Suprapubic skin (tissue), 4 donors: ENCODE results near the gene APOLD1. TPM values are rescaled to one million over a fixed set of nuclear protein-coding genes. Genes with fewer than 3 reads are reported as not detected.
A peak's percentile ranks its signal among the peaks of the same experiment; 100 is the strongest.

Source experiments
- DNase-seq, 2 donors: peaks; one replicate each; pipeline ENCODE4 v3.0.0-alpha.2; 2019; ENCODE audit warnings: low spot score in 2 of 2
- H3K27ac ChIP-seq: fragments of 200-600 bp; sonication (generic); one replicate; pipeline ENCODE4 v1.5.1; 2019
- H3K27me3 ChIP-seq: fragments of 200-600 bp; sonication (generic); one replicate; pipeline ENCODE4 v1.5.1; 2019
- H3K36me3 ChIP-seq: fragments of 200-600 bp; sonication (generic); one replicate; pipeline ENCODE4 v1.5.1; 2019
- H3K4me1 ChIP-seq: fragments of 200-600 bp; sonication (generic); one replicate; pipeline ENCODE4 v1.5.1; 2019
- H3K4me3 ChIP-seq: fragments of 200-600 bp; sonication (generic); one replicate; pipeline ENCODE4 v1.5.1; 2019; ENCODE audit warnings: mild to moderate bottlenecking
- H3K9me3 ChIP-seq: fragments of 200-600 bp; sonication (generic); one replicate; pipeline ENCODE4 v1.5.1; 2019
- EP300 ChIP-seq: sonication (generic); formaldehyde crosslinking; IDR thresholded peaks from one replicate; pipeline ENCODE4 v1.6.1; 2017; ENCODE audit warnings: antibody characterized with exemption
- POLR2A ChIP-seq, 2 donors: fragments of 450-650 bp; IDR thresholded peaks; one replicate each; pipeline ENCODE4 v1.6.1; 2017; ENCODE audit warnings: antibody characterized with exemption in 2 of 2, mild to moderate bottlenecking in 2 of 2, moderate library complexity in 2 of 2
- POLR2AphosphoS5 ChIP-seq, 3 donors: sonication (generic); formaldehyde crosslinking; IDR thresholded peaks; one replicate each; pipeline ENCODE4 v1.6.1; 2017; ENCODE audit warnings: antibody characterized with exemption in 3 of 3
- WGBS: methylation state at CpG from one replicate; pipeline ENCODE4 v1.1.5; 2018; 5-methylcytosine and 5-hydroxymethylcytosine counted together
- total RNA-seq, 4 donors: library from RNA; depleted of rRNA; stranded (reverse); fragments of >200 nt; gene quantifications; one replicate each; pipeline ENCODE4 v1.1.0, GENCODE V29; 2016
- TF ChIP-seq, protein P1 (sequence below), 2 donors: fragments of 200-600 bp in 1 of 2; fragments of 450-650 bp in 1 of 2; sonication (generic) in 1 of 2; IDR thresholded peaks; one replicate each; pipeline ENCODE4 v1.5.1; 2016 to 2019; ENCODE audit warnings: antibody characterized with exemption in 2 of 2, mild to moderate bottlenecking in 1 of 2, moderate library complexity in 1 of 2

Gene APOLD1
- total RNA-seq, 4 donors from 2014 or later = 14.6 to 25.5 (median 16.4) TPM

DNA sequence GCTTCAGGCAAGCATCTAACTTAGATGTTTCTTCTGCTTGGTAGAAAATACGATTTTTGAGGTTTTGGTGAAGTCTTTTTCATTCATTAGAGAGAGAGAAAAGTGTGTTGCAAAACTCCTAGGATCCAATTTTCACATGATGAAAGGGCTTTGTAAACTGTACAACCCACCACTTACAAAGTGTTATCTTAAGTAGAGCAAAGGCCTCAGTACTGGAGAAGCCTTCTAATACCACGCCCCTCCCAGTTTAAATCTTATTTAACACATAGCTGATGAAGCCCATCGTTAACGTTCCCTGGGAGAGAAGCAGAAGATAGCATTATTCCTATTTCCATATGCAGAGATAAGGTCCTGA is 869 bp downstream of the APOLD1 start:
- DNase-seq = no peak
- Histone ChIP-seq H3K27me3 (no peaks in the 10 kb centered on the region), H3K9me3 (no peaks in the 10 kb centered on the region), H3K4me3 (peak overlapping the region; percentile 60), H3K27ac (peak overlapping the region; percentile 79), H3K36me3 (no peaks in the 10 kb centered on the region), H3K4me1 (peaks cover 30% of the 10 kb centered on the region)
- 17% methylated on average over 4 of the region's 4 CpGs for WGBS
- TF ChIP-seq, protein P1, sequence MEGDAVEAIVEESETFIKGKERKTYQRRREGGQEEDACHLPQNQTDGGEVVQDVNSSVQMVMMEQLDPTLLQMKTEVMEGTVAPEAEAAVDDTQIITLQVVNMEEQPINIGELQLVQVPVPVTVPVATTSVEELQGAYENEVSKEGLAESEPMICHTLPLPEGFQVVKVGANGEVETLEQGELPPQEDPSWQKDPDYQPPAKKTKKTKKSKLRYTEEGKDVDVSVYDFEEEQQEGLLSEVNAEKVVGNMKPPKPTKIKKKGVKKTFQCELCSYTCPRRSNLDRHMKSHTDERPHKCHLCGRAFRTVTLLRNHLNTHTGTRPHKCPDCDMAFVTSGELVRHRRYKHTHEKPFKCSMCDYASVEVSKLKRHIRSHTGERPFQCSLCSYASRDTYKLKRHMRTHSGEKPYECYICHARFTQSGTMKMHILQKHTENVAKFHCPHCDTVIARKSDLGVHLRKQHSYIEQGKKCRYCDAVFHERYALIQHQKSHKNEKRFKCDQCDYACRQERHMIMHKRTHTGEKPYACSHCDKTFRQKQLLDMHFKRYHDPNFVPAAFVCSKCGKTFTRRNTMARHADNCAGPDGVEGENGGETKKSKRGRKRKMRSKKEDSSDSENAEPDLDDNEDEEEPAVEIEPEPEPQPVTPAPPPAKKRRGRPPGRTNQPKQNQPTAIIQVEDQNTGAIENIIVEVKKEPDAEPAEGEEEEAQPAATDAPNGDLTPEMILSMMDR (IDR thresholded peaks at IDR 0.05) = no peak
- TF ChIP-seq EP300 (no peak), POLR2A (IDR thresholded peaks at IDR 0.05) (no peak), POLR2AphosphoS5 (IDR thresholded peaks at IDR 0.05) (no peak)

DNA sequence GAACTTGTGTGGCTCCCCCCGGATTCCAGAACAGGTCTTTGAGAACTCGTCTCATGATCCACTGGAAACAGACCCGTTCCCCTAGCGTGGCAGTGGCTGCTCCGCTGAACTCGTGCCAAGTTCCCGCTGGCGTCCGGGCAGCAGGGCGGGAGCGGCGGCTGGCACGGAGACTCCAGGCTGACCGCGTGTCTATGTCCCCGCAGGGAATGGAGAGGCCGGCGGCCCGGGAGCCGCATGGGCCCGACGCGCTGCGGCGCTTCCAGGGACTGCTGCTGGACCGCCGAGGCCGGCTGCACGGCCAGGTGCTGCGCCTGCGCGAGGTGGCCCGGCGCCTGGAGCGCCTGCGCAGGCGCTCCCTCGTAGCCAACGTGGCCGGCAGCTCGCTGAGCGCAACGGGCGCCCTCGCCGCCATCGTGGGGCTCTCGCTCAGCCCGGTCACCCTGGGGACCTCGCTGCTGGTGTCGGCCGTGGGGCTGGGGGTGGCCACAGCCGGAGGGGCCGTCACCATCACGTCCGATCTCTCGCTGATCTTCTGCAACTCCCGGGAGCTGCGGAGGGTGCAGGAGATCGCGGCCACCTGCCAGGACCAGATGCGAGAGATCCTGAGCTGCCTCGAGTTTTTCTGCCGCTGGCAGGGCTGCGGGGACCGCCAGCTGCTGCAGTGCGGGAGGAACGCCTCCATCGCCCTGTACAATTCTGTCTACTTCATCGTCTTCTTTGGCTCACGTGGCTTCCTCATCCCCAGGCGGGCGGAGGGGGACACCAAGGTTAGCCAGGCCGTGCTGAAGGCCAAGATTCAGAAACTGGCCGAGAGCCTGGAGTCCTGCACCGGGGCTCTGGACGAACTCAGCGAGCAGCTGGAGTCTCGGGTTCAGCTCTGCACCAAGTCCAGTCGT is 1.5 kb downstream of the APOLD1 start:
- Histone ChIP-seq H3K4me3 (peak overlapping the region; percentile 60), H3K4me1 (peaks cover 35% of the 10 kb centered on the region), H3K27ac (peak overlapping the region; percentile 79), H3K27me3 (no peaks in the 10 kb centered on the region), H3K9me3 (no peaks in the 10 kb centered on the region), H3K36me3 (no peaks in the 10 kb centered on the region)
- 0% methylated on average over 7 of the region's 80 CpGs for WGBS
- TF ChIP-seq POLR2AphosphoS5 (IDR thresholded peaks at IDR 0.05) (peak in 1 of 3 donors; percentile 11), POLR2A (IDR thresholded peaks at IDR 0.05) (no peak), EP300 (no peak)
- TF ChIP-seq, protein P1 (IDR thresholded peaks at IDR 0.05) = peak; percentile 8 to 22
- peak; percentile 84 to 87 for DNase-seq

DNA sequence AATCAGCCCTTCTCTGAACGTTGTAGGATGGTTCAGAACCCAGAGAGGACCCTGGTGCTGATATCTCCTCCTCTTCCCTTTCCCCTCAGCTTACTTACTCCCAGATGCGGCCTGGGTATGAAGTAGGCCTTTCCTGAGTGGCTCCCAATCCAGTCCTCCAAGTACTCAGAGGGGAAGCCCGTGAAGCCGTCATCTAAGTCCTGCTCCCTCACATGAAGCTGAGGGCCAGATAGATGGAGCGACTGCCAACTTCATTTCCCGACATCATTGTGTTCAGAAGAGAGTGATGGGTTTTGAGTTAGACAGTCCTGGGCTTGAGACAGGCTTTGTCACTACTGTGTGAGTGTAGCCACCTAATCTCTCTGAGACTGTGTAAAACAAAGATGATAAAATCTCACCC is 2.7 kb downstream of the APOLD1 start:
- H3K9me3 ChIP-seq = no peaks in the 10 kb centered on the region
- 81% methylated on average over 6 of the region's 6 CpGs for WGBS
- TF ChIP-seq POLR2A (IDR thresholded peaks at IDR 0.05) (no peak), POLR2AphosphoS5 (IDR thresholded peaks at IDR 0.05) (no peak), EP300 (no peak)
- TF ChIP-seq, protein P1 (IDR thresholded peaks at IDR 0.05) = no peak
- H3K4me1 ChIP-seq = peaks cover 42% of the 10 kb centered on the region
- no peaks in the 10 kb centered on the region for H3K36me3 ChIP-seq
- no peaks in the 10 kb centered on the region for H3K27me3 ChIP-seq
- H3K27ac ChIP-seq = peak overlapping the region; percentile 48
- H3K4me3 ChIP-seq = peak overlapping the region; percentile 60
- no peak for DNase-seq

DNA sequence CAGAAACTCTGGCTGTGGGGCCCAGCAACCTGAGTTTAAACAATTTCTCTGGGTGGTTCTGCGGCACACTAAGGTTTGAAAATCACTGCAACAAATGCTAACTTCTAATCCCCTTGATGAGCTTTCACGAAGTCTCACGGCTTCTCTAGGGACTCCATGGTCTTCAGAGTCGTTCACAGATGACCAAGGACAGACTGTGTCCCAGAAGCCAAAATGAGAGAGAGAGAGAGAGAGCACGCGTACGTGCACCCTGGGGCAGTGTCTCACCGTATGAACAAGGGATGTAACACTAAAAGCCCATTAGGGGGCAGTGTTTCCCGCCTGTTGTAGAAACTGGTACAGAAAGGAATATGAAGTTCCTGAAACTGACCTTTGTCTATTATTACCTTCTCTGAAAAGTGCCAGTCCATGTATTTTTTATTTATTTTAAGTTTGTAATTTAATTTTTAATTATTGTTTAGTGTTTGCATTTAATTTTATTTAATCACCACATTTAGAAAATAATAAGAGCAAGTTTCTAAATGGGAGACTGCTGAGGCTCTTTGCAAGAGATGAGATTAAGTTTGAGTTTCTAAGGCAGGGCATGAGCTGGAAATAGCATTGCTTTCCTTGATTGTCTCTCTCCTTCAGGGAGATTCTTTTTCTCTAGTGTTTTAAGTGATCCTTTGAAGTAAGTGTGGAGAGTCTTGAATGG is 3.4 kb downstream of the APOLD1 start:
- no peaks in the 10 kb centered on the region for H3K27me3 ChIP-seq
- peaks cover 42% of the 10 kb centered on the region for H3K4me1 ChIP-seq
- H3K4me3 ChIP-seq = peak overlapping the region; percentile 60
- 15% methylated on average over 9 of the region's 9 CpGs for WGBS
- DNase-seq = no peak
- H3K27ac ChIP-seq = no peak overlapping the region
- no peak for TF ChIP-seq EP300
- peak in 1 of 3 donors; percentile 12 for TF ChIP-seq POLR2AphosphoS5 (IDR thresholded peaks at IDR 0.05)
- TF ChIP-seq POLR2A (IDR thresholded peaks at IDR 0.05) = no peak
- TF ChIP-seq, protein P1 (IDR thresholded peaks at IDR 0.05) = peak; percentile 72 to 75
- no peaks in the 10 kb centered on the region for H3K36me3 ChIP-seq
- no peaks in the 10 kb centered on the region for H3K9me3 ChIP-seq

DNA sequence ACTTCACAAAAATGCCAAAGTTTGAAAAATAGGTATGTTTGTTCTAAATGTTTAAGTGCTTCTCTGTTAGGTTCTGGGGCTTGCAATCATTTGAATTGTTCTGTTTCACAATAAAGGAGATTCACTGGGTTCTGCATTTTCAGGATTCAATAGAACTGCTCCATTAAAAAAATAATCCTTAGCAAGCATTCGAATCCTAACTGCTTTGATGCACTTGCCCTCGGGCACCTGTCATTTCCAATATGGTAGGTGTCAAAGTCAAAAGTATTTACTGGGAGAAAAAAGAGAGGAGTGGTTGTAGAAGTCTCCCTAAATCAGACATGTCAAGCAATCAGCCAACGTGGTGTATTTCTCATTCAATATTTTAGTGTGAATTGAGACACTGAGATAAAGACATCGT is 5.5 kb downstream of the APOLD1 start:
- no peaks in the 10 kb centered on the region for H3K9me3 ChIP-seq
- DNase-seq = no peak
- no peak overlapping the region for H3K27ac ChIP-seq
- H3K27me3 ChIP-seq = no peaks in the 10 kb centered on the region
- H3K4me3 ChIP-seq = no peak overlapping the region
- TF ChIP-seq EP300 = no peak
- TF ChIP-seq, protein P1 (IDR thresholded peaks at IDR 0.05) = no peak
- H3K4me1 ChIP-seq = peaks cover 41% of the 10 kb centered on the region
- H3K36me3 ChIP-seq = no peaks in the 10 kb centered on the region
- whole genome bisulfite sequencing = 56% methylated on average over 4 of the region's 4 CpGs
